Measurements from ENCODE around the gene DSP. TPM values are rescaled to one million over a fixed set of nuclear protein-coding genes. Genes with fewer than 3 reads are reported as not detected.

The DSP gene
- total and polyA plus RNA-seq, 12 donors = 4.1 to 61.4 (median 38.8) TPM

DNA sequence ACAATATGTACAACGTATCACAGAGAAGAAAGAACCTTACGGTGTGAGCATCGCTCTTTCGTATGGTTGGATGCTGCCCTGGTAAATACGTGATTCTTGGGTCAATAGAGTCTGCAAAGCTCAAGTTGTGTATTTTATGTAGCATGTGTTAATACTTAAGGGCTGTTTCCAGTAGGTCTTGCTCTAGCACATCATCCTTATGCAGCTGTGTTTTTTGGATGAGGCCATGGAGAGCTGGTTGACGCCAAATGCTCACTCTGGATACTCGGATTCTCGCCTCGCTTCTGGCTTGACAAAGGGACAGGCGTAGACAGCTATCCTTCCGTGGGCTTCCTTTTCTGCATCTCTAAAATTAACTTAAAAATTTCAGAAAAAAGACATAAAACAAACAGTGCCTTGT lies 87.4 kb downstream of the DSP start:
- 90 to 95% (median 92%) methylated on average over 11 of the region's 11 CpGs for WGBS, 4 donors
- no peak for DNase-seq
- no peaks in the 10 kb centered on the region for H3K9me3 ChIP-seq (replicated peaks in 1 of 3)
- H3K4me3 ChIP-seq = no peak overlapping the region
- H3K27me3 ChIP-seq = no peaks in the 10 kb centered on the region
- TF ChIP-seq, protein P1, sequence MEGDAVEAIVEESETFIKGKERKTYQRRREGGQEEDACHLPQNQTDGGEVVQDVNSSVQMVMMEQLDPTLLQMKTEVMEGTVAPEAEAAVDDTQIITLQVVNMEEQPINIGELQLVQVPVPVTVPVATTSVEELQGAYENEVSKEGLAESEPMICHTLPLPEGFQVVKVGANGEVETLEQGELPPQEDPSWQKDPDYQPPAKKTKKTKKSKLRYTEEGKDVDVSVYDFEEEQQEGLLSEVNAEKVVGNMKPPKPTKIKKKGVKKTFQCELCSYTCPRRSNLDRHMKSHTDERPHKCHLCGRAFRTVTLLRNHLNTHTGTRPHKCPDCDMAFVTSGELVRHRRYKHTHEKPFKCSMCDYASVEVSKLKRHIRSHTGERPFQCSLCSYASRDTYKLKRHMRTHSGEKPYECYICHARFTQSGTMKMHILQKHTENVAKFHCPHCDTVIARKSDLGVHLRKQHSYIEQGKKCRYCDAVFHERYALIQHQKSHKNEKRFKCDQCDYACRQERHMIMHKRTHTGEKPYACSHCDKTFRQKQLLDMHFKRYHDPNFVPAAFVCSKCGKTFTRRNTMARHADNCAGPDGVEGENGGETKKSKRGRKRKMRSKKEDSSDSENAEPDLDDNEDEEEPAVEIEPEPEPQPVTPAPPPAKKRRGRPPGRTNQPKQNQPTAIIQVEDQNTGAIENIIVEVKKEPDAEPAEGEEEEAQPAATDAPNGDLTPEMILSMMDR (IDR thresholded peaks at IDR 0.05) = no peak
- no peak for TF ChIP-seq POLR2A (IDR thresholded peaks at IDR 0.05)
- intact Hi-C loops (cut with DNase I) = no loop called here
- no peaks in the 10 kb centered on the region for H3K36me3 ChIP-seq (replicated peaks in 1 of 2)
- H3K27ac ChIP-seq = no peak overlapping the region
- H3K4me1 ChIP-seq (replicated peaks in 1 of 2) = peaks cover 0 to 7% of the 10 kb centered on the region in 2 donors

DNA sequence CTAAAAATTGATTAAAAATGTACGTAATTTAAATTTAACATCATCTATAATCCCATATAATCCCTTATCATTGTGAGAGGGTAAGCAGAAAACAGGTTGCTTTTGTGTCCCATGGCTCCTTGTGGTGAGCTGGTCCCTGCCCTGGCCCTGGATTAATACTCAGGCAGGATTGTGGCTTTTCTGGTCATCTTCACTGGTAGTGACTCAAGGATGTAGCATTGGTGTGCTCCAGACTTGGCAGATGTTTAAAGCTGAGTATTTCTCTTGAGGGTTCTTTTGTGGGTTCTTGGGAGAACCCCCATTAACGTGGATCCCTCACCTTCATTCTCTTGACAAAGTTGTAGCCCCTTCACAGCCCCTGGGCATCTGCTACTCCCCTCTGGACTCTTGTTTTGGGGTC lies 87.8 kb downstream of the DSP start:
- TF ChIP-seq POLR2A (IDR thresholded peaks at IDR 0.05) = no peak
- TF ChIP-seq, protein P1 (IDR thresholded peaks at IDR 0.05) = no peak
- whole genome bisulfite sequencing, 4 donors = 49 to 72% (median 61%) methylated on average over 2 of the region's 2 CpGs
- Histone ChIP-seq H3K27me3 (no peaks in the 10 kb centered on the region), H3K4me1 (replicated peaks in 1 of 2) (peaks cover 0 to 7% of the 10 kb centered on the region in 2 donors), H3K4me3 (no peak overlapping the region), H3K27ac (no peak overlapping the region), H3K9me3 (replicated peaks in 1 of 3) (no peaks in the 10 kb centered on the region), H3K36me3 (replicated peaks in 1 of 2) (no peaks in the 10 kb centered on the region)
- no peak for DNase-seq
- intact Hi-C loops (cut with DNase I) = no loop called here

DNA sequence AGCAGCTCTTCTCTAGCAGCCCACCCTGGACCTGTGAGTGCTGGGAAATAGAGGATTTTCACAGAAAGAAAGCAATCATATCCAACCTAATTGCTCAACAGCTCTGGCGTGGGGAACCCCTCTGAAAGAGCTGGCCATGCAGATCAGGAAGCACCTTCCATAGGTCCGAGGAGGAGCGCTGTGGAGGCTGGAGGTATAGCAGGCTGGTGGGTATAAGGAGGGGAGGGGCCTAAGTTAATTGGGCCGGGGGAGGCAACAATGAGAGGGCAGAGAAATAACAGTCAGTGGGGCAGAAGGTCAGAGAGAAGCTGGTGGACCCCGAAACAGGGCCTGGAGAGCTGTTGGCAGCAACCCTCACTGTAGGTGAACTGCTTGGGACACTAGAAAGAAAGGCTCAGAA lies 89.3 kb downstream of the DSP start:
- Histone ChIP-seq H3K36me3 (replicated peaks in 1 of 2) (no peaks in the 10 kb centered on the region), H3K9me3 (replicated peaks in 1 of 3) (no peaks in the 10 kb centered on the region), H3K4me3 (no peak overlapping the region), H3K27me3 (no peaks in the 10 kb centered on the region), H3K4me1 (replicated peaks in 1 of 2) (no peaks in the 10 kb centered on the region), H3K27ac (no peak overlapping the region)
- TF ChIP-seq, protein P1 (IDR thresholded peaks at IDR 0.05) = no peak
- no peak for TF ChIP-seq POLR2A (IDR thresholded peaks at IDR 0.05)
- intact Hi-C loops (cut with DNase I) = no loop called here
- no peak for DNase-seq
- 81 to 89% (median 85%) methylated on average over 5 of the region's 5 CpGs for WGBS, 4 donors

DNA sequence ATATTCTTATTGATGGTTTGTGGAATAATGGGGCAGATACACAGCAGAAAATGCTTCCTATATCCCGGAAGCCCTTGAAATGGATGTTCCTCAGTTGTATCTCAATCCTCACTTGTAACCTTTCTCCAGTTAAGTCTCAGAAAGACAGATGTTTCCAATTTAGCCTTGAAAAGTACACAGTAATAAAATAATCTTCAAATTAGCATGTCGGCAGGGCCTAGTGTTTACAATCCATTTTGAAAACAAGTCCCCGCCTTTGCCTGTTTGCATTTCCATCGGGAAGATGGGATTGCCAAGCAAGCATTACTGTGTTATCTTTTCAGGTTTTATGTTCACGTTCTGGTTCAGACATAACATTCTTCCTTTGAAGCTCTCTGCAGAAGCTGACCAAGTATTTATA lies 90.0 kb downstream of the DSP start:
- H3K4me3 ChIP-seq = no peak overlapping the region
- 63 to 76% (median 71%) methylated on average over 5 of the region's 5 CpGs for WGBS, 4 donors
- intact Hi-C loops (cut with DNase I) = no loop called here

More for the DNA sequence above, 90.0 kb downstream of the DSP start:
- Histone ChIP-seq H3K27ac (no peak overlapping the region), H3K9me3 (replicated peaks in 1 of 3) (no peaks in the 10 kb centered on the region), H3K27me3 (no peaks in the 10 kb centered on the region), H3K4me1 (replicated peaks in 1 of 2) (no peaks in the 10 kb centered on the region), H3K36me3 (replicated peaks in 1 of 2) (no peaks in the 10 kb centered on the region)
- DNase-seq = no peak
- no peak for TF ChIP-seq POLR2A (IDR thresholded peaks at IDR 0.05)
- TF ChIP-seq, protein P1 (IDR thresholded peaks at IDR 0.05) = no peak
